GM18505 (cell line): ENCODE results near the gene ZSWIM7.
A peak's percentile ranks its signal among the peaks of the same experiment; 100 is the strongest.

Source experiments
- ATAC-seq: cut with Tn5 transposase; IDR thresholded peaks from one replicate; pipeline ENCODE4 v1.9.1; 2021; ENCODE audit not compliant: unreplicated experiment
- POLR2A ChIP-seq: IDR thresholded peaks from 4 replicates; pipeline ENCODE4 v1.6.1; 2011; ENCODE audit warnings: borderline replicate concordance; ENCODE audit not compliant: insufficient read depth, insufficient read length; ENCODE audit errors: extremely low read depth

Gene ZSWIM7

GRCh38 chr17:15999141-15999973 is at the start of gene ZSWIM7, which contains the start of gene TTC19:
Gene ZSWIM7, minus strand, starts transcription at chr17:15999704. Its CDS starts 110 bp downstream, at chr17:15999594.
Gene TTC19, plus strand, starts transcription at chr17:15999824. Its CDS starts 25 bp downstream, at chr17:15999849.
- TF ChIP-seq POLR2A, result peak; percentile 97
- peak; percentile 88 for ATAC-seq

GRCh38 chr17:16048811-16049449 is 49.4 kb upstream of the ZSWIM7 start:
- TF ChIP-seq POLR2A, result no peak
- no peak for ATAC-seq

GRCh38 chr17:16046966-16047365 is 47.5 kb upstream of the ZSWIM7 start:
- ATAC-seq, result no peak
- TF ChIP-seq POLR2A, result no peak

- no peak for ATAC-seq
- no peak for TF ChIP-seq POLR2A
Observed at GRCh38 chr17:16044487-16044886, 45.0 kb upstream of the ZSWIM7 start.

GRCh38 chr17:16040710-16041251 is 41.3 kb upstream of the ZSWIM7 start:
- no peak for ATAC-seq
- no peak for TF ChIP-seq POLR2A

- TF ChIP-seq POLR2A, result no peak
- ATAC-seq, result no peak
Observed at GRCh38 chr17:16037636-16038035, 38.1 kb upstream of the ZSWIM7 start.

- TF ChIP-seq POLR2A, result no peak
- no peak for ATAC-seq
Observed at GRCh38 chr17:16036261-16036660, 36.8 kb upstream of the ZSWIM7 start.

GRCh38 chr17:16033729-16034349 is 34.3 kb upstream of the ZSWIM7 start:
- no peak for TF ChIP-seq POLR2A
- ATAC-seq, result no peak

GRCh38 chr17:16027708-16028584 is 28.4 kb upstream of the ZSWIM7 start:
- ATAC-seq, result peak; percentile 92
- TF ChIP-seq POLR2A, result no peak

GRCh38 chr17:16026895-16027294 is 27.4 kb upstream of the ZSWIM7 start:
- no peak for ATAC-seq
- TF ChIP-seq POLR2A, result no peak

- ATAC-seq, result no peak
- no peak for TF ChIP-seq POLR2A
Observed at GRCh38 chr17:16025202-16025601, 25.7 kb upstream of the ZSWIM7 start.

- no peak for TF ChIP-seq POLR2A
- no peak for ATAC-seq
Observed at GRCh38 chr17:16023881-16024280, 24.4 kb upstream of the ZSWIM7 start.
